GM06990 (cell line): ENCODE measurements around the gene EML6.

Source experiments
- DNase-seq: peaks from one replicate; pipeline ENCODE4 v3.0.0-alpha.2; 2011; ENCODE audit not compliant: insufficient read length; ENCODE audit errors: extremely low read depth
- H3K27me3 ChIP-seq: replicated peaks from 2 replicates; pipeline ENCODE4 v1.6.0; 2011; ENCODE audit warnings: low read length; ENCODE audit not compliant: control insufficient read depth, insufficient read depth
- H3K36me3 ChIP-seq: 2 replicates; pipeline ENCODE4 v1.5.1; 2011; ENCODE audit warnings: low read length; ENCODE audit not compliant: control insufficient read depth, insufficient read depth
- H3K4me3 ChIP-seq: replicated peaks from 2 replicates; pipeline ENCODE4 v1.5.1; 2011; ENCODE audit warnings: low read depth, mild to moderate bottlenecking, control low read depth, low read length
- TF ChIP-seq, protein P1 (sequence below): IDR thresholded peaks from 2 replicates; pipeline ENCODE4 v1.5.1; 2011; ENCODE audit warnings: low read length, control low read depth, mild to moderate bottlenecking, inconsistent platforms; ENCODE audit not compliant: insufficient read depth, poor library complexity, severe bottlenecking

Gene EML6

DNA sequence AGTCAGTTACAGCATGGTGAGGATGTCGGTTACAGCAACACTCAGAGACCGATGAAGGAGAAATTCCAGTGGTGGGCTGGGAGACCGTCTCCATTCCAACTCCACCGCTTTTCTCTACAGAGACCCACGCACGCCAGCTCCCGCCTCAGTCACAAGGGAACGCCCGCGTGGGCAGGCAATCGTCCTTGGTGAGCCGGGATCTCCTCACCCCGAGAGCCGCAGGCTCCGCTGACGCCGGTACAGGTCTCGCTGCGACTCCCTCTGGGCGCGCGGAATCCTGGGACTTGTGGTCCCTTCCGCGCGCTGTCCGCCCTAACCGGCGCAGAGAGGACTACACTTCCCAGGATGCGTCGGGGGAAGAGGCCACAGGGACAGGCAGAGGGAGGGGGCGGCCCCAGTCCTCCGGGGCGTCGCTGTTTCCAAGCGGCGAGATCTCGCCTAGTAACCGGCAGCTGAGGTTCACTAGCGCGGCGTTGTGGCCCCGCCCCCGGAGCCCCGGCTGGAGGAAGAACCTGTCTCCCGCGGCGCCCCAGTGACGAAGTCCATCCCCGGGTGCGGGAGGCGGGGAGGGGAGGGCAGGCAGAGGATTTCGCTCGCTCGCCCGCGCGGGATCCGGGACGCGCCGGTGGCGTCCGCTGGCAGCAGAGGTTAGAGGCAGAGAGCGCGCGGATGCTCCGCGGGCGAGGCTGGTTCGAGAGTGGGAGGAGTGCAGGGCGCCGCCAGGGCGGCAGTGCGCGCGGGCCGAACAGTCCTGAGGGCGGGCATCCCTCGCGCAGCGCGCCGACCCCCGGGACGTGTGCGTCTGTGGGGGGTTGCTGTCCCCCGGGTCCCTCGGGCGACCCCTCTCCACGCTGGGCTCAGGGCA lies at the start of gene EML6:
Gene EML6, plus strand, starts transcription at position 532 of the 865 bp plus-strand sequence. CDS start 1,400 bp downstream, outside the sequence.
- TF ChIP-seq, protein P1, sequence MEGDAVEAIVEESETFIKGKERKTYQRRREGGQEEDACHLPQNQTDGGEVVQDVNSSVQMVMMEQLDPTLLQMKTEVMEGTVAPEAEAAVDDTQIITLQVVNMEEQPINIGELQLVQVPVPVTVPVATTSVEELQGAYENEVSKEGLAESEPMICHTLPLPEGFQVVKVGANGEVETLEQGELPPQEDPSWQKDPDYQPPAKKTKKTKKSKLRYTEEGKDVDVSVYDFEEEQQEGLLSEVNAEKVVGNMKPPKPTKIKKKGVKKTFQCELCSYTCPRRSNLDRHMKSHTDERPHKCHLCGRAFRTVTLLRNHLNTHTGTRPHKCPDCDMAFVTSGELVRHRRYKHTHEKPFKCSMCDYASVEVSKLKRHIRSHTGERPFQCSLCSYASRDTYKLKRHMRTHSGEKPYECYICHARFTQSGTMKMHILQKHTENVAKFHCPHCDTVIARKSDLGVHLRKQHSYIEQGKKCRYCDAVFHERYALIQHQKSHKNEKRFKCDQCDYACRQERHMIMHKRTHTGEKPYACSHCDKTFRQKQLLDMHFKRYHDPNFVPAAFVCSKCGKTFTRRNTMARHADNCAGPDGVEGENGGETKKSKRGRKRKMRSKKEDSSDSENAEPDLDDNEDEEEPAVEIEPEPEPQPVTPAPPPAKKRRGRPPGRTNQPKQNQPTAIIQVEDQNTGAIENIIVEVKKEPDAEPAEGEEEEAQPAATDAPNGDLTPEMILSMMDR: peak; percentile 28

GRCh38 chr2:54675281-54675680 lies 48.2 kb upstream of the EML6 start:
- Histone ChIP-seq H3K4me3 (no peak overlapping the region), H3K36me3 (peaks cover under 1% of the 10 kb centered on the region), H3K27me3 (no peaks in the 10 kb centered on the region)
- TF ChIP-seq, protein P1: no peak
- no peak for DNase-seq

More for the DNA sequence above, at the start of gene EML6:
- H3K4me3 ChIP-seq: peak within 1 kb of the TSS; percentile 88
- H3K36me3 ChIP-seq: no peaks in the 10 kb centered on the region
- DNase-seq: peak; percentile 98
- peaks cover 2% of the 10 kb centered on the region for H3K27me3 ChIP-seq

GRCh38 chr2:54675738-54676137 lies 47.7 kb upstream of the EML6 start:
- DNase-seq: no peak
- no peak overlapping the region for H3K4me3 ChIP-seq
- no peaks in the 10 kb centered on the region for H3K27me3 ChIP-seq
- TF ChIP-seq, protein P1: no peak
- no peaks in the 10 kb centered on the region; the same call in 1 of the 2 replicates for H3K36me3 ChIP-seq

GRCh38 chr2:54676656-54677055 lies 46.8 kb upstream of the EML6 start:
- DNase-seq: no peak
- no peak overlapping the region for H3K4me3 ChIP-seq
- H3K36me3 ChIP-seq: no peaks in the 10 kb centered on the region
- no peaks in the 10 kb centered on the region for H3K27me3 ChIP-seq
- TF ChIP-seq, protein P1: no peak

DNA sequence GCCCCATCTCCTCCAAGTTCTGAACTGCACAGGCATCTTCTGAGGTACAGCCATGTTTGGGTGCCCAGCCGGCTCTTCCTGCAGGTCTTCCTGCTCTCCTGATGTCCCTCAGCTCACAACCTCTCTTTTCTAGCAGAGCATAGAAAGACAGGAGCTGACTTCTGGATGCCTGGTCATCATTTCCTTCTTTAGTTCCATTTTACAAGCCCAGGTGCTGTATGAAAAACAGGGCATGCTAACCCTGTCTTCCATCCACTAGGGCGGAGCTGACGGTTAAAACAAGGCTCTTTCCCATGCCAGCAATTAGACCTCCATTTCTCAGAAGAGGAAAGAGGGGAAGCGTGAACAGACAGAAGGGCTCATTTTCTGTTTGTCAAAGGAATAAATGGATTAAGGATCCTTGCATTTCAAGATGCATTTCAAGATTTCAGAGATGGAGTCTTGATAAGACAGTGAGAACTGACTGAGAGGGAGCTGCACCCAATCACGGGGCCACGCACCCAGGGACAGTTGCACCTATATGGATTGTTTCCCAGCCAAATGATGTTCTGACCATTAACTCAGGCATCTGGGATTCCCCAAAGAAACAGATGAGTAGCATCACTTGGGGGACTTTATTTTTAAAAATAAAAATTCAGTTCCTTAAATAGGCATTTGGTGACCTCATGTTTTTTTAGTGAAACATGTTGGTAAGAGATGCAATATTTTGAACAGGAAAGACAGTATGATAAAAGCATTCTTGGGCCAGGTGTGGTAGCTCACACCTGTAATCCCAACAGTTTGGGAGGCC lies 45.8 kb upstream of the EML6 start:
- no peaks in the 10 kb centered on the region for H3K27me3 ChIP-seq
- peak; percentile 44 for DNase-seq
- no peaks in the 10 kb centered on the region for H3K36me3 ChIP-seq
- H3K4me3 ChIP-seq: no peak overlapping the region
- TF ChIP-seq, protein P1: no peak
